Measurements from ENCODE around the gene ANTXRL. TPM values are rescaled to one million over a fixed set of nuclear protein-coding genes. Genes with fewer than 3 reads are reported as not detected.

ANTXRL gene
- polyA plus RNA-seq, 1 of the 3 experiments (the other 2 are of a cell fraction): not detected

DNA sequence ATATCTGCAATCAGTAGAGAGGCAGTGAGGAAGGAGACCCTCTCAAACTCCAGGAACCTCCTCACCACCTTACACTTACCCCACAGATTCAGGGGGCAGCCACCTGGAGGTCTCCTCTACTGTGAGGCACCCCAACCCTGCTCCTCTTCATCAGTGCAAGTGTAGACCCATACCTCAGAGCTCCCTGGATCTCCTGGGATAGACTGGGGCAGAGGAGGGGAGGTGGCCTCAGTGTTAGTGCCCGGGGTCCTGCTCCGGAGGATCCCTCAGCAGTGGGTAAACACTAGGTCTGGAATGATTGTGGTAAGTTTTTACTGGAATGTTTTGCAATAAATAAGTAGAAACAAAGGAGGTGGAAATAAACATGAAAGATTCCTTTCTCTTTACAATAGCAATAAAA, 31.1 kb downstream of the ANTXRL start (continued):
- TF ChIP-seq EP300 (IDR thresholded peaks at IDR 0.05; ENCODE audit: borderline replicate concordance in 1 of 2, low read depth in 1 of 2, low read length in 1 of 2): no peak
- no peak for TF ChIP-seq TAF1 (IDR thresholded peaks at IDR 0.05; ENCODE audit: borderline replicate concordance, low read depth, low read length)
- no peak for TF ChIP-seq USF2 (IDR thresholded peaks at IDR 0.05; ENCODE audit: borderline replicate concordance, low read depth, low read length)
- no peak for TF ChIP-seq EZH2phosphoT487 (IDR thresholded peaks at IDR 0.05; ENCODE audit: borderline replicate concordance, low read depth)
- no peak for TF ChIP-seq GATA2 (CRISPR knock-in tag; IDR thresholded peaks at IDR 0.05)

DNA sequence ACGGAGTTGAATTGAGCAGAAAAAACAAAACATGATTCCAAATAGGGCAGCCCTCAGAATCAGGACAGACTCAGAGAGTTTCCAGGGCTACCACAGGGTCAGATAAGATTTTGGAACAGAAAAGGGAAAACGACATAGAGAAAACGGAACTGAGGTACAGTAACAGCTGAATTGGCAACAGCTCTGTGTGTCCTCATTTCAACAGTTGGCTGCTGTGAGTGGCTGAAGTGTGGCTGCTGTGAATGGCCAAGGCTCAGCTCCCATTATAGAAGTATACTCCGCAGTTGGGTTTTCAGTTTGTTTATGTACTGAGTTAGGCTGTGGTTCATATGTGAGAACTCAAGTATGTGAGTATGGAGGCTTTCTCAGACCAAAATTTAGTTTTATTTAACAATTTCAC, 32.0 kb downstream of the ANTXRL start:
- 51% methylated on average over 4 of the region's 4 CpGs for WGBS (ENCODE audit: low lambda C conversion rate)
- Histone ChIP-seq H3K27me3 (ENCODE audit: insufficient read depth) (no peaks in the 10 kb centered on the region), H3K27ac (ENCODE audit: low read depth in 2 of 2, low read length in 1 of 2) (no peak overlapping the region), H3K9ac (no peak overlapping the region), H3K4me3 (ENCODE audit: low read depth in 2 of 2, low read length in 1 of 2) (no peak overlapping the region), H3K9me3 (no peaks in the 10 kb centered on the region), H3K9me2 (no peaks in the 10 kb centered on the region), H3K4me2 (no peak overlapping the region), H3K79me2 (ENCODE audit: insufficient read depth) (no peaks in the 10 kb centered on the region), H4K20me1 (ENCODE audit: insufficient read depth) (no peaks in the 10 kb centered on the region), H3K4me1 (ENCODE audit: control insufficient read depth in 1 of 2, insufficient read depth in 2 of 2, low read depth in 1 of 2, low read length in 1 of 2) (peaks cover 0 to 2% of the 10 kb centered on the region in 2 experiments; a peak in 1 of 4 replicates), H3F3A (replicated peaks; ENCODE audit: insufficient read depth) (no peaks in the 10 kb centered on the region), H2AFZ (ENCODE audit: low read depth) (no peak overlapping the region), H3K36me3 (replicated peaks in 1 of 2; ENCODE audit: control insufficient read depth in 1 of 2, insufficient read depth in 2 of 2, low read length in 1 of 2) (no peaks in the 10 kb centered on the region)
- POLR2A ChIA-PET: no interaction called here
- TF ChIP-seq USF1 (IDR thresholded peaks at IDR 0.05; ENCODE audit: borderline replicate concordance, low read depth) (no peak), SIN3A (IDR thresholded peaks at IDR 0.05; ENCODE audit: borderline replicate concordance, low read depth, low read length) (no peak), ZBTB33 (IDR thresholded peaks at IDR 0.05; ENCODE audit: borderline replicate concordance, low read depth) (no peak)
- no peak for DNase-seq
- CTCF ChIA-PET: interaction anchor here (1.4 kb wide), 1 partner anchor 90 kb away, joined by 3 read pairs; no protein-coding TSS in a partner anchor

DNA sequence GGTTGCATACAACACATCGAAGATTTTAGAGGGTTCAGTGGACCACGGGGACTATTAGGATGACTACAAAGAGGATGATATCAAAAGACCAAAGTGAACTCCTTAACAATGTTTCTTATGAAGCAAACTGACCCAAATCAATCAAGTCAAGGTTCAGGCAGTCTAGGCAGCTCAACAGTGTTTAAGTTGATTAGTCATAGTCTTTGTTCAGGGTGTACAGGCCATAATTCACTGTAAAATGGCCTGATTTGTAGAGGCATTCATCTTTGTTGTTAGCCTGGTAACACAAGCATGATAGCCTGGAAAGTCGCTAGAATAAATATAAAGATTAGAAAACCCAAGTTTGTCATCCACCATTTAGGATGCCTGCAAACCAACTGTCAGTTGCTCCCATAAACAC, 32.6 kb downstream of the ANTXRL start:
- no peak overlapping the region for H3K27ac ChIP-seq (ENCODE audit: low read depth in 2 of 2, low read length in 1 of 2)
- WGBS (ENCODE audit: low lambda C conversion rate): 50% methylated on average over 3 of the region's 3 CpGs
- H4K20me1 ChIP-seq (ENCODE audit: insufficient read depth): no peaks in the 10 kb centered on the region
- H3K9me2 ChIP-seq: no peaks in the 10 kb centered on the region
- no peaks in the 10 kb centered on the region for H3K27me3 ChIP-seq (ENCODE audit: insufficient read depth)
- DNase-seq: no peak
- no peaks in the 10 kb centered on the region for H3K36me3 ChIP-seq (replicated peaks in 1 of 2; ENCODE audit: control insufficient read depth in 1 of 2, insufficient read depth in 2 of 2, low read length in 1 of 2)
- no peaks in the 10 kb centered on the region for H3F3A ChIP-seq (replicated peaks; ENCODE audit: insufficient read depth)
- no peak overlapping the region for H3K9ac ChIP-seq
- H2AFZ ChIP-seq (ENCODE audit: low read depth): no peak overlapping the region
- no peak overlapping the region for H3K4me3 ChIP-seq (ENCODE audit: low read depth in 2 of 2, low read length in 1 of 2)
- no peaks in the 10 kb centered on the region for H3K9me3 ChIP-seq
- CTCF ChIA-PET: interaction anchor here (1.4 kb wide), 1 partner anchor 90 kb away, joined by 3 read pairs; no protein-coding TSS in a partner anchor
- H3K4me1 ChIP-seq (ENCODE audit: control insufficient read depth in 1 of 2, insufficient read depth in 2 of 2, low read depth in 1 of 2, low read length in 1 of 2): no peaks in the 10 kb centered on the region
- no peaks in the 10 kb centered on the region for H3K79me2 ChIP-seq (ENCODE audit: insufficient read depth)
- TF ChIP-seq FOXM1 (IDR thresholded peaks at IDR 0.05; ENCODE audit: low read depth): no peak
- TF ChIP-seq EP300 (IDR thresholded peaks at IDR 0.05; ENCODE audit: borderline replicate concordance in 1 of 2, low read depth in 1 of 2, low read length in 1 of 2): no peak
- TF ChIP-seq TEAD4 (IDR thresholded peaks at IDR 0.05; ENCODE audit: borderline replicate concordance, insufficient read depth): no peak
- TF ChIP-seq GATA2 (CRISPR knock-in tag; IDR thresholded peaks at IDR 0.05): no peak
- TF ChIP-seq SMC3 (IDR thresholded peaks at IDR 0.05; ENCODE audit: low read depth, low read length): no peak
- no peak for TF ChIP-seq JUND (IDR thresholded peaks at IDR 0.05)
- no peak for TF ChIP-seq GABPA (IDR thresholded peaks at IDR 0.05; ENCODE audit: low read depth)
- no peak for TF ChIP-seq FOXJ3 (CRISPR knock-in tag; IDR thresholded peaks at IDR 0.05)
- no peak overlapping the region for H3K4me2 ChIP-seq
- POLR2A ChIA-PET: no interaction called here
